BJ (cell line): ENCODE data around the gene PBX3. TPM values are rescaled to one million over a fixed set of nuclear protein-coding genes. Genes with fewer than 3 reads are reported as not detected.

Experiments
- CTCF ChIA-PET: fragments of 350-600 bp; formaldehyde crosslinking; extraction: SDS; loops from one replicate; lab custom pipeline; 2021; ENCODE audit warnings: antibody characterized with exemption, inconsistent platforms; lab: Yijun Ruan, JAX
- POLR2A ChIA-PET: fragments of 300-600 bp; sonication (Branson Sonifier 250); formaldehyde crosslinking; extraction: SDS; loops from one replicate; lab custom pipeline; 2021; ENCODE audit warnings: antibody characterized with exemption; lab: Charles Lee
- DNase-seq: peaks from one replicate; pipeline ENCODE4 v3.0.0-alpha.2; 2011; ENCODE audit warnings: low read depth
- H3K27me3 ChIP-seq: 2 replicates; pipeline ENCODE4 v1.6.0; 2011; ENCODE audit warnings: low read length; ENCODE audit not compliant: control insufficient read depth, insufficient read depth
- H3K36me3 ChIP-seq: 2 replicates; pipeline ENCODE4 v1.5.1; 2011; ENCODE audit warnings: low read length; ENCODE audit not compliant: control insufficient read depth, insufficient read depth
- H3K4me3 ChIP-seq: 2 replicates; pipeline ENCODE4 v1.5.1; 2011; ENCODE audit warnings: low read depth, mild to moderate bottlenecking, control low read depth, low read length
- polyA plus RNA-seq: library from polyadenylated mRNA; depleted of rRNA; stranded (reverse); fragments of >200 nt; gene quantifications from 2 replicates; pipeline ENCODE4 v1.2.3, GENCODE V29; 2011
- TF ChIP-seq, protein P1 (sequence below): IDR thresholded peaks from 2 replicates; pipeline ENCODE4 v1.5.1; 2011; ENCODE audit warnings: low read depth, mild to moderate bottlenecking, control low read depth, inconsistent platforms, low read length, moderate library complexity; ENCODE audit not compliant: insufficient read depth

The PBX3 gene
- polyA plus RNA-seq, 1 experiment = 27.9 TPM

DNA sequence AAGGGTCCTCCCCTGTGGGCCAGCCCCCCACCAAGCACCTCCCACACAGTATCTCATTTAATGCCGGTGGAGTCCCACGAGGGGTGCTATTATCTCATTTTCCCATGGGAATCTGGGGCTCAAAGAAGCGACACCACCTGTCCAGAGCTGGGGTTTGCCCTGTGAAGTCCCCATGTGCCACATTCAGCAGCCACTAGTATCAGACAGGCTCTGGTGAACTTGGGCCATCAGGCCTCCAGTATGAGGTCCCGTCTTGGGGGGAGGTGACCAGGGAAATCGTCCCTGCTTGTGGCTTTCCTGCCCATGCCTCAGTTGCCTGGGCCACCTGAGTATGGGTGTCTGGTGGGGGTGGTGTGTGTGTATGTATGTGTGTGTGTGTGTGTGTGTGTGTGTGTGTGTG, 222.7 kb downstream of the PBX3 start:
- CTCF ChIA-PET = no interaction called here
- TF ChIP-seq, protein P1, sequence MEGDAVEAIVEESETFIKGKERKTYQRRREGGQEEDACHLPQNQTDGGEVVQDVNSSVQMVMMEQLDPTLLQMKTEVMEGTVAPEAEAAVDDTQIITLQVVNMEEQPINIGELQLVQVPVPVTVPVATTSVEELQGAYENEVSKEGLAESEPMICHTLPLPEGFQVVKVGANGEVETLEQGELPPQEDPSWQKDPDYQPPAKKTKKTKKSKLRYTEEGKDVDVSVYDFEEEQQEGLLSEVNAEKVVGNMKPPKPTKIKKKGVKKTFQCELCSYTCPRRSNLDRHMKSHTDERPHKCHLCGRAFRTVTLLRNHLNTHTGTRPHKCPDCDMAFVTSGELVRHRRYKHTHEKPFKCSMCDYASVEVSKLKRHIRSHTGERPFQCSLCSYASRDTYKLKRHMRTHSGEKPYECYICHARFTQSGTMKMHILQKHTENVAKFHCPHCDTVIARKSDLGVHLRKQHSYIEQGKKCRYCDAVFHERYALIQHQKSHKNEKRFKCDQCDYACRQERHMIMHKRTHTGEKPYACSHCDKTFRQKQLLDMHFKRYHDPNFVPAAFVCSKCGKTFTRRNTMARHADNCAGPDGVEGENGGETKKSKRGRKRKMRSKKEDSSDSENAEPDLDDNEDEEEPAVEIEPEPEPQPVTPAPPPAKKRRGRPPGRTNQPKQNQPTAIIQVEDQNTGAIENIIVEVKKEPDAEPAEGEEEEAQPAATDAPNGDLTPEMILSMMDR = no peak

DNA sequence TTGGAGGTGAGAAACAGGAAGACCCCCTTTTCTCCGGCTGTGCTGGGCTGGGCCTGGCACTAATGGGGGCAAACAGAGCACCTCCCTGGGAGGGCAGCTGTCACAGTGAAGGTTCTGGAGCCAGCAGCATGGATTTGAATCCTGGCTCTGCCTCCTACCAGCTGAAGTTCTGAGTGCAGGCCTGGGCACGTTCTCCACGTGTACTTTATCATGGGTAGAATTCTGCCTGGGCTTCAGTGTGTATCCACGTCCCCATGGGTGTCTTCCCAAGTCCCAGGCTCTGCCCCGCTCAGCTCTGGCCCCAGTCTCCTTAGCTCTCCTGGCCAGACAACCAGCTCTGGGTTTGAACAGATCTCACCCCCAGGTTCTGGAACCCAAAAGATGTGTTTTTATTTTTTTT, 223.2 kb downstream of the PBX3 start:
- no peak for DNase-seq
- Histone ChIP-seq H3K36me3 (0 out of 2 replicates have a peak, but pooled peaks cover 1% of the 10 kb centered on the region), H3K4me3 (no peak overlapping the region), H3K27me3 (no peaks in the 10 kb centered on the region)
- POLR2A ChIA-PET = no interaction called here
- CTCF ChIA-PET = no interaction called here
- TF ChIP-seq, protein P1 = no peak

More for the DNA sequence above, 222.7 kb downstream of the PBX3 start:
- Histone ChIP-seq H3K4me3 (no peak overlapping the region), H3K36me3 (0 out of 2 replicates have a peak, but pooled peaks cover 1% of the 10 kb centered on the region), H3K27me3 (no peaks in the 10 kb centered on the region)
- DNase-seq = no peak
- POLR2A ChIA-PET = no interaction called here

DNA sequence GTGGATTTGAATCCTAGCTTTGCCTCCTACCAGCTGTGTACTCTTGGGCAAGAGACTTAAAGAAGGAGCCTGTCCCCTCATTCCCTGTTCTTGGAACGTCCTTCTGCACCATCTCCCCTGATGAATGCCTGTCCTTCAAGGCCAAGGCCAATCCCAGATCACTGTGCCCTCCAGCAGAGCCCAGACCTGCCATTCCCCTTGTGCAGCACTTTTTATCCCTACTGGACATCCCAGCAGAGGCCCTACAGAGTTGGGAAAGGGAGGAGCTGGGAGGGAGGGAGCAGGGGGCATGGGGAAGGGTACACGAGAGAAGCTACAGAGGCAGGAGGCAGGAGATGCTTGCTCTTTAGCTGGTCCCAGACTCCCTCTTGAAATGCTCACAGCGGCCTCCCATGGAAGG, 223.9 kb downstream of the PBX3 start:
- Histone ChIP-seq H3K4me3 (no peak overlapping the region), H3K27me3 (no peaks in the 10 kb centered on the region), H3K36me3 (0 out of 2 replicates have a peak, but pooled peaks cover 1% of the 10 kb centered on the region)
- CTCF ChIA-PET = no interaction called here
- DNase-seq = no peak
- TF ChIP-seq, protein P1 = no peak
- POLR2A ChIA-PET = no interaction called here

DNA sequence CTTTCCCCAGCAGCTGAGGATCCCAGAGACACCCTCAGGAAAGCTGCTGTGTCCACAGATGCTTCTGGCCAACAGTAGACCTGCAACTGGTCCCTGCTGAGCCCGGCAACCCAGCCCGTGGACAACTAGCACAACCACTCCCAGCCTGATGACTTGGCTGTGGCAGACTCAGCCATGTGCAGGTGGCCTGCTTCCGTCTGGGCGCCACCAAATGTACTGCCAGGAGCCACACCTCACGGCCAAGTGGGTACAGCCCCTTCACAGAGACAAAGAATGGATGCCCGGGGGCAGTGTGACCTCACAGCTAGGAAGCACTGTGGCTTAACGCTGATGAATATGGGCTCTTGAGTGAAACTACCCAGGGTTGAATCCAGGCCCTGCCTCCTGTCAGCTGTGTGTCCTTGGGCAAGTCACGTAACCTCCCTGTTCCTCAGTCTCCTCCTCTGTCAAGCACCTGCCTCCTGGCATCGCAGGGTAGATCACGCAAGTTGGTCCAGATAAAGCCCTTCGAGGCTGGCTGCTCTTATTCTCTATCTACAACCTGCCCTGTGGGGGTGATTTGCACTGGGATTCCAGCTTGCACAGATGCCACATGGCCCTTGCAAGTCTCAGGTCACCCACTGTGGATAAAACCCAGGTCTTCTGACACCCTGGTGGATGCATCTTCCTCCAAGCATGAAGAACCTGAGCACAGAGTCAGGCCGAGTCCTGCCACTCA, 225.0 kb downstream of the PBX3 start:
- CTCF ChIA-PET = no interaction called here
- no peaks in the 10 kb centered on the region for H3K36me3 ChIP-seq
- TF ChIP-seq, protein P1 = no peak
- no peak for DNase-seq
- no peaks in the 10 kb centered on the region for H3K27me3 ChIP-seq
- no peak overlapping the region for H3K4me3 ChIP-seq
- POLR2A ChIA-PET = no interaction called here

DNA sequence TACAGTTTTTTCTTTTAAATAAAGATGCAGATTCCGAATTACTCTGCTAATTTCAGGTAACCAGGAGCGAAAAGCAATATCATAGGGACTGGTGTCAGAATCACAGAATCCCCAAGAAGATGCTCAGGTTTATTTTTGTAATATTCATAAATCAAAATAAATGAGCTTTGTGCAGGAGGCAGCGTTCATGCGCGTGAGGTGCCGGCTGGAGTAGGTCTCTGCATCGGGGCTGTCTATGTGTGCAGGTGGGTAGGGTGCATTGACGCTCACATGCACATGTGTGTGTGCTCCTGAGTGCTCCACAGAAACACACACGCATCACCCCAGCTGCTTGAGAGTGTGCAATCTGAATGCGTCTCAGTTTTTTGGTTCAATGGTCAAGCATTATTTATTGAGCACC, 226.4 kb downstream of the PBX3 start:
- CTCF ChIA-PET = no interaction called here
- POLR2A ChIA-PET = no interaction called here
- Histone ChIP-seq H3K36me3 (no peaks in the 10 kb centered on the region), H3K27me3 (no peaks in the 10 kb centered on the region), H3K4me3 (no peak overlapping the region)
- TF ChIP-seq, protein P1 = no peak
- no peak for DNase-seq
